K562 (cell line): Measurements from ENCODE around the gene HRH1. TPM values are rescaled to one million over a fixed set of nuclear protein-coding genes. Genes with fewer than 3 reads are reported as not detected.

Source experiments
- ATAC-seq: fragments of 200-7000 bp; cut with Tn5 transposase; 3 replicates; pipeline ENCODE4 v1.9.1; 2020; ENCODE audit warnings: moderate library complexity
- BruUV-seq: library from RNA; stranded (reverse); fragments of 400-500 nt; replicated peaks from 2 replicates; lab custom pipeline; 2021; lab: Mats Ljungman, UMichigan
- CTCF ChIA-PET: fragments of 300-600 bp; formaldehyde crosslinking; extraction: SDS; loops from one replicate; lab custom pipeline; 2021; ENCODE audit warnings: low intra/inter-chr PET ratio; lab: Yijun Ruan, JAX
- POLR2A ChIA-PET: fragments of 300-600, 350-650 bp; sonication (Branson Sonifier 250); formaldehyde crosslinking; extraction: SDS; loops from one replicate; lab custom pipeline; 2021; ENCODE audit warnings: antibody characterized with exemption, inconsistent platforms; lab: Yijun Ruan, JAX
- DNase-seq, 4 experiments: peaks; one replicate each; pipeline versions ENCODE4 v3.0.0 to v3.0.0-alpha.2; 2011 to 2018; ENCODE audit warnings: low spot score in 3 of 4, mixed read lengths in 3 of 4; ENCODE audit errors: extremely low read depth in 1 of 4
- FAIRE-seq: peaks from 2 replicates; lab custom pipeline; 2011; peaks lifted over from hg19 to GRCh38; lab: Jason Lieb, UNC
- H2AFZ ChIP-seq: 2 replicates; pipeline ENCODE4 v1.6.0; 2011; ENCODE audit warnings: low read depth, low read length, control low read depth, inconsistent platforms
- H3K27ac ChIP-seq: fragments of 200-600 bp; 3 replicates; pipeline ENCODE4 v1.8.0; 2011; ENCODE audit warnings: low read depth, mild to moderate bottlenecking, control low read depth, inconsistent platforms, low read length, moderate library complexity, mixed read lengths; ENCODE audit errors: extremely low read depth
- H3K27me3 ChIP-seq, 2 experiments: fragments of 300-600 bp in 1 of 2; 2 replicates in 1 of 2; 3 replicates in 1 of 2; pipeline versions ENCODE4 v1.6.0 to v1.8.0; 2011; ENCODE audit warnings: inconsistent platforms in 2 of 2, low read length in 2 of 2, mild to moderate bottlenecking in 1 of 2, mixed read lengths in 1 of 2, moderate library complexity in 1 of 2; ENCODE audit not compliant: control insufficient read depth in 2 of 2, insufficient read depth in 2 of 2
- H3K36me3 ChIP-seq: fragments of 300-600 bp; 3 replicates; pipeline ENCODE4 v1.8.0; 2011; ENCODE audit warnings: mild to moderate bottlenecking, low read length, inconsistent platforms; ENCODE audit not compliant: control insufficient read depth, insufficient read depth
- H3K4me1 ChIP-seq, 2 experiments: fragments of 200-600 bp in 1 of 2; replicated peaks in 1 of 2; 2 replicates in 1 of 2; 3 replicates in 1 of 2; pipeline versions ENCODE4 v1.5.1 to v1.8.0; 2011; ENCODE audit warnings: inconsistent platforms in 2 of 2, low read length in 2 of 2, mild to moderate bottlenecking in 1 of 2, mixed read lengths in 1 of 2, moderate library complexity in 1 of 2; ENCODE audit not compliant: control insufficient read depth in 2 of 2, insufficient read depth in 2 of 2
- H3K4me2 ChIP-seq: 2 replicates; pipeline ENCODE4 v1.6.1; 2011; ENCODE audit warnings: low read length, control low read depth, inconsistent platforms, mixed read lengths; ENCODE audit not compliant: insufficient read depth
- H3K4me3 ChIP-seq: fragments of 200-600 bp; sonication (generic), shearing (Covaris generic); 2 replicates; pipeline ENCODE4 v1.5.1; 2016; ENCODE audit warnings: control low read depth, inconsistent platforms
- H3K79me2 ChIP-seq: fragments of 200-600 bp; 3 replicates; pipeline ENCODE4 v1.8.0; 2011; ENCODE audit warnings: low read length, inconsistent platforms; ENCODE audit not compliant: control insufficient read depth, insufficient read depth
- H3K9ac ChIP-seq, 2 experiments: 2 replicates each; pipeline versions ENCODE4 v1.6.0 to v1.6.1; 2011; ENCODE audit warnings: low read depth in 2 of 2, low read length in 2 of 2, control low read depth in 1 of 2, inconsistent platforms in 1 of 2, mild to moderate bottlenecking in 1 of 2, mixed read lengths in 1 of 2; ENCODE audit not compliant: insufficient read depth in 1 of 2
- H3K9me1 ChIP-seq: one replicate; pipeline ENCODE4 v1.6.0; 2011; ENCODE audit warnings: inconsistent platforms, mild to moderate bottlenecking, low read length, moderate library complexity; ENCODE audit not compliant: control insufficient read depth, insufficient read depth
- H3K9me3 ChIP-seq: replicated peaks from 2 replicates; pipeline ENCODE4 v1.5.1; 2011; ENCODE audit warnings: low read depth, low read length, inconsistent platforms; ENCODE audit not compliant: control insufficient read depth, insufficient read depth
- H4K20me1 ChIP-seq: replicated peaks from 2 replicates; pipeline ENCODE4 v1.6.1; 2011; ENCODE audit warnings: low read length, inconsistent platforms, mixed read lengths; ENCODE audit not compliant: control insufficient read depth, insufficient read depth
- DACH1 ChIP-seq: fragments of 450-650 bp; IDR thresholded peaks from 2 replicates; pipeline ENCODE4 v1.6.1; 2018; ENCODE audit not compliant: partially characterized antibody
- E2F5 ChIP-seq: sonication (generic); formaldehyde crosslinking; IDR thresholded peaks from 2 replicates; pipeline ENCODE4 v1.8.0; 2022; ENCODE audit warnings: mild to moderate bottlenecking, missing genetic modification reagents
- ELF1 ChIP-seq: fragments of 200-800 bp; sonication (Bioruptor generic); IDR thresholded peaks from 2 replicates; pipeline ENCODE4 v1.6.1; 2016; ENCODE audit warnings: missing genetic modification characterization, missing compliant biosample characterization
- GTF2B ChIP-seq: IDR thresholded peaks from 2 replicates; pipeline ENCODE4 v1.6.1; 2011; ENCODE audit not compliant: insufficient read length; ENCODE audit errors: extremely low read depth
- HDAC8 ChIP-seq: fragments of 450-650 bp; IDR thresholded peaks from 2 replicates; pipeline ENCODE4 v1.6.1; 2016; ENCODE audit warnings: mild to moderate bottlenecking, missing genetic modification characterization, moderate library complexity, missing compliant biosample characterization
- MIER1 ChIP-seq: fragments of 450-650 bp; IDR thresholded peaks from 2 replicates; pipeline ENCODE4 v1.6.1; 2016; ENCODE audit warnings: antibody characterized with exemption, mild to moderate bottlenecking, low read depth
- TCF7 ChIP-seq: sonication (generic); IDR thresholded peaks from 2 replicates; pipeline ENCODE4 v1.6.1; 2016; ENCODE audit warnings: antibody characterized with exemption, borderline replicate concordance
- YBX1 ChIP-seq: fragments of 450-650 bp; IDR thresholded peaks from 2 replicates; pipeline ENCODE4 v1.7.1; 2016; ENCODE audit warnings: mild to moderate bottlenecking
- ZNF551 ChIP-seq: fragments of 250-450 bp; sonication (Bioruptor Pico); IDR thresholded peaks from 2 replicates; pipeline ENCODE4 v1.5.0; 2021; ENCODE audit warnings: mild to moderate bottlenecking, moderate library complexity
- WGBS: fragments of 100-300 bp; shearing (Covaris generic); methylation state at CpG from one replicate; pipeline ENCODE4 v1.1.6; 2016; ENCODE audit warnings: low coverage, mixed read lengths; ENCODE audit not compliant: insufficient coverage; ENCODE audit errors: missing lambda C conversion rate; 5-methylcytosine and 5-hydroxymethylcytosine counted together
- in situ Hi-C: fragments of 300-500 bp; cut with MboI; formaldehyde crosslinking; loops from 4 replicates; pipeline ENCODE4 v1.15.0; 2018; ENCODE audit warnings: inconsistent platforms, mixed read lengths
- intact Hi-C: fragments of 100-400 bp; cut with micrococcal nuclease; formaldehyde crosslinking; loops from 2 replicates; pipeline ENCODE4 v1.14.2; 2022
- polyA plus RNA-seq, 8 experiments: library from polyadenylated mRNA; depleted of rRNA in 4 of 8; stranded (reverse) in 5 of 8; unstranded in 3 of 8; fragments of >200 nt; fragmentation: Nextera tagmentation in 2 of 8; fragmentation: Illumina TruSeq in 1 of 8; extraction: Ambion mirVana in 2 of 8; extraction: Trizol in 1 of 8; gene quantifications; 2 replicates each; pipeline versions ENCODE4 v1.2.1 to v1.2.3, GENCODE V29; 2011 to 2014; ENCODE audit warnings: inconsistent platforms in 1 of 8, missing spikeins in 1 of 8
- total RNA-seq, 7 experiments: library from RNA; depleted of rRNA in 6 of 7; stranded (reverse); fragments of >200 nt in 6 of 7; fragmentation: Illumina TruSeq in 2 of 7; extraction: Trizol in 2 of 7; gene quantifications; 2 replicates each; pipeline versions ENCODE4 v1.2.1 to v1.2.3, GENCODE V29; 2011 to 2021; ENCODE audit warnings: low replicate concordance in 1 of 7

HRH1 gene
- total and polyA plus RNA-seq, 9 of the 15 experiments (the other 6 are each of a cell fraction or from before 2014, with no cell fraction given): 0.03 to 0.15 (median 0.06) TPM; not detected in 1

GRCh38 chr3:11297126-11297525 is 142.8 kb downstream of the HRH1 start:
- Histone ChIP-seq H3K4me1 (no peaks in the 10 kb centered on the region), H3K9me3 (no peaks in the 10 kb centered on the region), H4K20me1 (no peaks in the 10 kb centered on the region), H3K27me3 (no peaks in the 10 kb centered on the region), H3K4me3 (no peak overlapping the region), H3K9me1 (no peaks in the 10 kb centered on the region), H3K79me2 (0 out of 3 replicates have a peak, but pooled peaks cover 3% of the 10 kb centered on the region), H3K36me3 (peaks cover 35% of the 10 kb centered on the region), H3K9ac (no peak overlapping the region), H2AFZ (no peak overlapping the region), H3K4me2 (no peak overlapping the region), H3K27ac (no peak overlapping the region)
- ChIA-PET CTCF (no interaction called here), POLR2A (interaction anchor here (0.7 to 1.8 kb wide), 2 partner anchors 25 to 38 kb away, joined by 3 to 5 read pairs; partner anchors contain the start of gene ATG7)
- FAIRE-seq (no peak), ATAC-seq (no peak), DNase-seq (no peak)
- TF ChIP-seq YBX1: no peak
- no peak for TF ChIP-seq ELF1 (tag)
- no peak for TF ChIP-seq ZNF551 (CRISPR knock-in tag)
- no peak for TF ChIP-seq MIER1
- no peak for TF ChIP-seq HDAC8 (tag)
- TF ChIP-seq GTF2B: no peak
- no peak for TF ChIP-seq E2F5 (CRISPR knock-in tag)
- no peak for TF ChIP-seq TCF7
- no peak for TF ChIP-seq DACH1
- intact Hi-C loops (no loop called here), in situ Hi-C loops (no loop called here)
- BruUV-seq: no TSS peak
- WGBS: 93% methylated on average over 4 of the region's 4 CpGs
